ENCODE measurements around the gene SBNO1. TPM values are rescaled to one million over a fixed set of nuclear protein-coding genes. Genes with fewer than 3 reads are reported as not detected.

The SBNO1 gene
- total RNA-seq, 4 donors from 2014 or later: 13.9 to 25.8 (median 17.8) TPM

DNA sequence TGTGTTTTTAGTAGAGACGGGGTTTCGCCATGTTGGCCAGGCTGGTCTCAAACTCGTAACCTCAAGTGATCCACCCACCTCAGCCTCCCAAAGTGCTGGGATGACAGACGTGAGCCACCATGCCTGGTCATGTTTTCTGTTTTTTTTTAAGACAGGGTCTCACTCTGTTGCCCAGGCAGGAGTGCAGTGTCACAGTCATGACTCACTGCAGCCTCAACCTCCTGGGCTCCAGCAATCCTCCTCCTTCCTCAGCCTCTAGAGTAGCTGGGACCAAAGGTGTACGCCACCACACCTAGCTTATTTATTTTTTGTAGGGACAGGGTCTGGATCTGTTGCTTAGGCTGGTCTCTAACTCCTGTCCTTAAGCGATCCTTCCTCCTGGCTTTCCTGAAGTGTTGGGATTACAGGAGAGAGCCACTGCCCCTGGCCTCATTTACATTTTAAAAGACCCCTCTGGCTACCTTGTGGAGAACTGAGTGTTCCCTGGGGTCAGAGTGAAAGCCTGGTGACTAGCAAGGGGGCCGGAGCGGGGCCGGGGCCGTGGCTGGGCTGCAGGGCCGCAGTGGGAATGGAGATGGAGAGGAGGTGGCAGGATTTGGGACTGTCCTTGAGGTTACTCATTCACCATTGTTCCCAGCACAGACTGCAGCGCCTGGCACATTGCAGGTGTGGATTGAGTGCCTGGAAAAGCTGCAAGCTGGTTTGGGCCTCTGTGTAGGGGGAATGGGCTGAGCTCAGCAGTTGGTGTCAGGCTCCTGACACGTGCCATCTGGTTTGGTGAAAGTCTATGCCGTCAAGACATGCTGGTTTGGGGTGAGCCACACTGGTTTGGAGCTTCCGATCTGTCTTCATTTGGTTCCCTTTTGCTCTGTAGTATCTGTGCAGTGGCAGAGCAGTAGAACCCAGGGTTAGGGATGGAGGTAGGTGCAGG lies 37.4 kb upstream of the SBNO1 start:
- H3K27ac ChIP-seq: peak overlapping the region in 1 of 4 donors; percentile 28
- peaks cover 0 to 30% (median 10%) of the 10 kb centered on the region in 4 donors for H3K4me1 ChIP-seq
- TF ChIP-seq, protein P1, sequence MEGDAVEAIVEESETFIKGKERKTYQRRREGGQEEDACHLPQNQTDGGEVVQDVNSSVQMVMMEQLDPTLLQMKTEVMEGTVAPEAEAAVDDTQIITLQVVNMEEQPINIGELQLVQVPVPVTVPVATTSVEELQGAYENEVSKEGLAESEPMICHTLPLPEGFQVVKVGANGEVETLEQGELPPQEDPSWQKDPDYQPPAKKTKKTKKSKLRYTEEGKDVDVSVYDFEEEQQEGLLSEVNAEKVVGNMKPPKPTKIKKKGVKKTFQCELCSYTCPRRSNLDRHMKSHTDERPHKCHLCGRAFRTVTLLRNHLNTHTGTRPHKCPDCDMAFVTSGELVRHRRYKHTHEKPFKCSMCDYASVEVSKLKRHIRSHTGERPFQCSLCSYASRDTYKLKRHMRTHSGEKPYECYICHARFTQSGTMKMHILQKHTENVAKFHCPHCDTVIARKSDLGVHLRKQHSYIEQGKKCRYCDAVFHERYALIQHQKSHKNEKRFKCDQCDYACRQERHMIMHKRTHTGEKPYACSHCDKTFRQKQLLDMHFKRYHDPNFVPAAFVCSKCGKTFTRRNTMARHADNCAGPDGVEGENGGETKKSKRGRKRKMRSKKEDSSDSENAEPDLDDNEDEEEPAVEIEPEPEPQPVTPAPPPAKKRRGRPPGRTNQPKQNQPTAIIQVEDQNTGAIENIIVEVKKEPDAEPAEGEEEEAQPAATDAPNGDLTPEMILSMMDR (IDR thresholded peaks at IDR 0.05): no peak
- TF ChIP-seq POLR2A (IDR thresholded peaks at IDR 0.05) (no peak), EP300 (IDR thresholded peaks at IDR 0.05) (no peak)
- no peak overlapping the region for H3K4me3 ChIP-seq
- H3K36me3 ChIP-seq: peaks cover 6 to 87% (median 30%) of the 10 kb centered on the region in 3 donors
- WGBS, 2 donors: 78 to 82% methylated on average over 15 of the region's 15 CpGs
- no peaks in the 10 kb centered on the region for H3K9me3 ChIP-seq
- DNase-seq (ENCODE audit: low spot score in 2 of 2): no peak
- no peaks in the 10 kb centered on the region for H3K27me3 ChIP-seq

DNA sequence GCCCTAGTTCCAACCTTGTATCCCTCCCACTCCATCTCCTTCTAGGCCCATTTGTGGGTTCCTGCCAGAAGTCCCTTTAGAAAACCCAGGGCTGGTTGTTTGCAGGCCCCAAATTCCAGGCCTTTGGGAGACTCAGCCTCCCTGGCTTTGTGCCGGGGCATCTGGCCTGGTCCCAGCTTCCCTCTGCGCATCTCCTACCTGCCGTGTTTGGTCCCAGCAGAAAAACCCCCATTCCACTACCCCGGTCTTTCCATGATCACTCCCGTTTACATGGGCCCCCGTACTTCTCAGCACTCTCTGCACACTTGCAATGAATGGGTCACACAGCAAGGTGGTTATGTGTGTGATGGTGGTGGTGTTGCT lies 34.6 kb upstream of the SBNO1 start:
- Histone ChIP-seq H3K9me3 (no peaks in the 10 kb centered on the region), H3K27ac (peak overlapping the region in 3 of 4 donors; percentile 69 to 74 (median 70)), H3K27me3 (no peaks in the 10 kb centered on the region), H3K36me3 (peaks cover 4 to 87% (median 29%) of the 10 kb centered on the region in 3 donors), H3K4me3 (no peak overlapping the region), H3K4me1 (peaks cover 0 to 33% (median 10%) of the 10 kb centered on the region in 4 donors)
- no peak for DNase-seq (ENCODE audit: low spot score in 2 of 2)
- TF ChIP-seq, protein P1 (IDR thresholded peaks at IDR 0.05): no peak
- no peak for TF ChIP-seq EP300 (IDR thresholded peaks at IDR 0.05)
- TF ChIP-seq POLR2A (IDR thresholded peaks at IDR 0.05): no peak
- WGBS, 2 donors: 82 to 90% methylated on average over 6 of the region's 6 CpGs

DNA sequence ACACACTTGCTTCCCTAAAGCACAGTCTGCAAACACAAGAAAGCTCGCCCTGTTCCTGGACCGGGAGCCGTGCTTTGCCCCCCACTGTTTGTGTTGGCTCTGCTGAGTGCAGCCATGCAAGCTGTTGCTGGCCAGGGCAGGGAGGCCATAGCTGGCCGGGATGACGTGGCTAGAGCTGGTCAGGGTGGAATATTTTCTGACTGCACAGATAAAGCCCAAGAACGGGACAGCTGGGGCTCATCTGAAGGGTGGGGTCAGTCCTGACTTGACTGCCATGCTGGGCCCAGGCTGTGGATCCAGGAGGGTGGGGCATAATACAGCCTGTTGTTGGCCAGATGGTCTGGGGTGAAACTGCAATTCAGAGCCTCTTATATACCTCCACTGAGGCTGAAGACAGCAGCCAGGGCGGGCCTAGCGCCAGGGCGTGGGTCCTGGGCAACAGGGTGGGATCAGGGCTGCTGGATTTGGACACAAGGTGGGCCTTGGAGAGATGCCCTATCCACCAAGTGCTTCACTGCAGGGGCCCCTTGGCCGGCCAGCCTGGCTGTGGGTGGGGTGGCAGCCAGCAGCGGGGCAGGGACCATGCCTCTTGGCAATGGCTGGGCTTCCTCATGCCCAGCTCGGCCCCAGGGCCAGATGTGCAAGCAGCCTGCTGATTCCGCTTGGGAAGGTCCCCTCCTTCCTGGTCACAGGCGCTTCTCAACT lies 34.1 kb upstream of the SBNO1 start:
- peak; percentile 17 to 32 for DNase-seq (ENCODE audit: low spot score in 2 of 2)

DNA sequence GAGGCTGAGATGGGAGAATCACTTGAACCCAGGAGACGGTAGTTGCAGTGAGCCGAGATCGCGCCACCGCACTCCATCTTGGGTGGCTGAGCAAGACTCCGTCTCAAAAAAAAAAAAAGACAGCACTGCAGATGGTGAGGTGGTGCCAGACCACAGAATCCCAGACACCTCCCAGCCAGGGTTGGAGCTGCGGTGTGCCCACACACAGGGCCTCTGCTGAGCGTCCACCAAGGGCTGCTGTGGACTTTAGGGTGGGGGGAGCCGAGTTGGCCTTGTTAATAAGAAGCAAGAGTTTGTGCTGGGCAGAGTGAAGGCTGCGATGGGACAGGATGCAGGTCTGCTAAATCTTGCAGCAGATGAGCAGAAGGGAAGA lies 33.5 kb upstream of the SBNO1 start:
- no peak overlapping the region for H3K4me3 ChIP-seq
- peak overlapping the region in 2 of 4 donors; percentile 69 to 74 for H3K27ac ChIP-seq
- no peak for DNase-seq (ENCODE audit: low spot score in 2 of 2)
- TF ChIP-seq POLR2A (IDR thresholded peaks at IDR 0.05): no peak
- no peak for TF ChIP-seq EP300 (IDR thresholded peaks at IDR 0.05)
- TF ChIP-seq, protein P1 (IDR thresholded peaks at IDR 0.05): no peak
- H3K9me3 ChIP-seq: no peaks in the 10 kb centered on the region
- peaks cover 0 to 36% (median 10%) of the 10 kb centered on the region in 4 donors for H3K4me1 ChIP-seq
- peaks cover 0 to 87% (median 25%) of the 10 kb centered on the region in 3 donors for H3K36me3 ChIP-seq
- no peaks in the 10 kb centered on the region for H3K27me3 ChIP-seq
- WGBS, 2 donors: 81 to 89% methylated on average over 10 of the region's 10 CpGs

More for the DNA sequence above, 34.1 kb upstream of the SBNO1 start:
- H3K9me3 ChIP-seq: no peaks in the 10 kb centered on the region
- 54 to 56% methylated on average over 14 of the region's 14 CpGs for WGBS, 2 donors
- H3K4me1 ChIP-seq: peaks cover 0 to 33% (median 10%) of the 10 kb centered on the region in 4 donors
- H3K27ac ChIP-seq: peak overlapping the region; percentile 32 to 74 (median 70)
- no peaks in the 10 kb centered on the region for H3K27me3 ChIP-seq
- peaks cover 0 to 87% (median 25%) of the 10 kb centered on the region in 3 donors for H3K36me3 ChIP-seq
- no peak overlapping the region for H3K4me3 ChIP-seq
- TF ChIP-seq POLR2A (IDR thresholded peaks at IDR 0.05) (no peak), EP300 (IDR thresholded peaks at IDR 0.05) (peak in 1 of 2 donors; percentile 10)

DNA sequence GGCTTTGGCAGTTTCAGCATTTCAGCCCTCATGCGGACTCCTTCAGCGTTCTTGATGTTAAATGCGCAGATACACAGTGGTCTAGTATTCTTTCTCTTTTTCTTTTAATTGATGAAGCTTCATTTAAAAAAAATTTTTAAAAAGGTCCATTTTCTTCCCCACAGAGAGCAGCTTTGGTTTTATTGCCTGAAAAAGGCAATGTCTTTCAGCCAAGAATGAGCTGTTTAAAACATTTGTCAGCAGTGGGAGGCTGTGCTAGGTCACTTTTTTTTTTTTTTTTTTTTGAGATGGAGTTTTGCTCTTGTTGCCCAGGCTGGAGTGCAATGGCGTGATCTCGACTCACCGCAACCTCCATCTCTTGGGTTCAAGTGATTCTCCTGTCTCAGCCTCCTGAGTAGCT lies 32.8 kb upstream of the SBNO1 start:
- H3K4me3 ChIP-seq: no peak overlapping the region
- no peaks in the 10 kb centered on the region for H3K9me3 ChIP-seq
- WGBS, 2 donors: 87 to 90% methylated on average over 6 of the region's 6 CpGs
- no peak for TF ChIP-seq POLR2A (IDR thresholded peaks at IDR 0.05)
- TF ChIP-seq EP300 (IDR thresholded peaks at IDR 0.05): no peak
- TF ChIP-seq, protein P1 (IDR thresholded peaks at IDR 0.05): no peak
- DNase-seq (ENCODE audit: low spot score in 2 of 2): no peak
- H3K4me1 ChIP-seq: peaks cover 0 to 37% (median 10%) of the 10 kb centered on the region in 4 donors
- peaks cover 0 to 87% (median 25%) of the 10 kb centered on the region in 3 donors for H3K36me3 ChIP-seq
- H3K27me3 ChIP-seq: no peaks in the 10 kb centered on the region
- peak overlapping the region in 1 of 4 donors; percentile 28 for H3K27ac ChIP-seq

Data from tibial nerve (tissue), 4 donors.